ENCODE results near the gene C18orf63. TPM values are rescaled to one million over a fixed set of nuclear protein-coding genes. Genes with fewer than 3 reads are reported as not detected.
A peak's percentile ranks its signal among the peaks of the same experiment; 100 is the strongest.

C18orf63 gene
- total and polyA plus RNA-seq, 2 experiments from 2014 or later = not detected

DNA sequence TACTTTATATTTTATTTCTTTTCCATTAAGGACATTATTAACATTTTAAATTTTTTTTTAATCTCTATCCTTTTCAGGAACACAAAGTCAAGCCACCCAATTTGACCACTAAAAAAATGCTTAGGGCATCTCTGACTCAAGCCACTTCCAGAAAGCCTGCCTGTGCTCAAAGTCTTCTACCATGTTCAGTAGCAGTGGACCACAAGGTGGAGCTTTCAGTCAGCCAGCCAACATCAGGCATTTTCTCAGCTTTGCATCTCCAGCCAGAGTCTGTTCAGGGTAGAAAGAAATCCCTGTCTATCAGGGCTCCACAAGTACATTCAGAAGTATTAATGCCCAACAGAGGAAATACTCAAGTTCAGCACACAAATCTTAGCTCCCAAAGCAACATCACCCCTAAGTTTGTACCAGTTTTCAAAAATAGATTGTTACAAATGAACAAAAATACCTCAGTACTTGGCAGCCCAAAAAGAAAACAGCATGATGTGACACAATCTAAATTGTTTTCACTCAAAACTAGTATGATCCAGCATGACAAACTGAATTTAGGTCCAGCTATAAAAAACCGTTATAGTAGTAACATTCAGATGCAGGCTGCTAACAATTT lies 37.6 kb downstream of the C18orf63 start:
- H3K27me3 ChIP-seq (ENCODE audit: insufficient read depth) = no peaks in the 10 kb centered on the region
- H3K4me3 Mint-ChIP-seq = no peak overlapping the region
- DNase-seq (ENCODE audit: low spot score) = peak; percentile 74
- no peaks in the 10 kb centered on the region; the same call in 2 of the 3 replicates for H3K9me3 Mint-ChIP-seq
- no peak overlapping the region for H2AFZ ChIP-seq
- ATAC-seq = peak; percentile 93
- no peak overlapping the region for H3K27ac Mint-ChIP-seq
- no peaks in the 10 kb centered on the region for H3K27me3 Mint-ChIP-seq (ENCODE audit: insufficient read depth, low read depth, poor library complexity)
- H3K9me2 ChIP-seq (ENCODE audit: insufficient read depth) = no peaks in the 10 kb centered on the region
- no peaks in the 10 kb centered on the region for H4K20me1 ChIP-seq (replicated peaks; ENCODE audit: insufficient read depth)
- no peak for TF ChIP-seq POLR2AphosphoS5 (IDR thresholded peaks at IDR 0.05; ENCODE audit: low read depth)
- TF ChIP-seq JUNB (IDR thresholded peaks at IDR 0.05; ENCODE audit: unreplicated experiment) = no peak
- no peak for TF ChIP-seq EZH2 (IDR thresholded peaks at IDR 0.05; ENCODE audit: low read depth, unreplicated experiment)
- peak; percentile 66 to 90 for TF ChIP-seq CTCF (conservative IDR thresholded peaks at IDR 0.05; ENCODE audit: low read depth in 2 of 2)
- no peaks in the 10 kb centered on the region for H3K79me2 ChIP-seq (replicated peaks; ENCODE audit: insufficient read depth)
- H3K4me1 ChIP-seq (ENCODE audit: insufficient read depth) = no peaks in the 10 kb centered on the region
- no peaks in the 10 kb centered on the region for H3F3A ChIP-seq (replicated peaks; ENCODE audit: low read depth)
- H3K27ac ChIP-seq (ENCODE audit: low read depth) = no peak overlapping the region
- no peaks in the 10 kb centered on the region for H3K36me3 ChIP-seq (ENCODE audit: insufficient read depth)
- H3K4me2 ChIP-seq = no peak overlapping the region
- H3K4me1 Mint-ChIP-seq = peaks cover 3% of the 10 kb centered on the region; the same call in 2 of the 3 replicates
- no peaks in the 10 kb centered on the region for H3K36me3 Mint-ChIP-seq (ENCODE audit: low read depth)
- H3K4me3 ChIP-seq = no peak overlapping the region

- ATAC-seq = no peak
- TF ChIP-seq JUNB (IDR thresholded peaks at IDR 0.05; ENCODE audit: unreplicated experiment) (no peak), EZH2phosphoT487 (IDR thresholded peaks at IDR 0.05; ENCODE audit: unreplicated experiment) (no peak)
These were observed 41.3 kb downstream of the C18orf63 start for GRCh38 chr18:74356959-74357358.

DNA sequence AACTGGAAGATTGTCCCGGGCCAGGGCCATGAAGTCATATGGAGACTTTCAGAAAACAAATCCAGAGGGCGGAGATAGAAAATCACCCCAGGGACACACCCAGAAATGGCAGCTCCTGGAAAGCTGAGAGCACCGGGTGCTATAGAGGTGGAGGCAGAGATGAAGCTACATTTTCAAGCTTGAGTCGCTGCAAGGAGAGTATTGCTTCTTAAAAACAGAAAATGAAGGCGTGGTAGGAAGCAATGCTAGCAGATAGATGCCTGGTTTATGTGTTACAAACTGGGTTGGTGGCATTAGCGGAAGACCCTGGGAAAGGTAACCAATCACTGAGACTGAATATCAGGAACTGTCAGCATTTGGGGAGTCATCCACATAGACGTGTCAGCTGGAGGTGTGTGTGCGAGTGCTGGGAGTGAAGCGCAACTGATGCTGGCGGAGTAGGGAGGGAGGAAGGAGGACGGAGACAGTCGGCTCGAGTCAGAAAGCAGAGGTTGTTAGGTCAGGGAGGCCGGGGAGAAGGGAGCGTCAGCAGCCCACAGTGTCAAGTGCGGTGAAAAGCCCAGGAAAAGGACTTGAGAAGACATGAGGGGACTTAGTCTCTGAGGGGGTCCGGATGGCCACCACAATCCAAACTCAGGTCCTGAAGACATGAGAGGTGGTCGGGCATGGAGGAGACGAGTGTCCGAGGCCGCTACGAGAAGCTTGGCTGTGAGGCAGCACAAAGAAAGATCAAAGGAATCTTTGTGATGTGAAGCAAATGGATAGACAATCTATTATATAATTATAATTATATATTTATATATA lies 45.4 kb downstream of the C18orf63 start:
- Mint-ChIP-seq H3K27ac (no peak overlapping the region), H3K9me3 (no peaks in the 10 kb centered on the region; the same call in 2 of the 3 replicates), H3K4me1 (no peaks in the 10 kb centered on the region), H3K4me3 (no peak overlapping the region), H3K27me3 (ENCODE audit: insufficient read depth, low read depth, poor library complexity) (peaks cover 6% of the 10 kb centered on the region), H3K36me3 (ENCODE audit: low read depth) (no peaks in the 10 kb centered on the region)
- no peaks in the 10 kb centered on the region for H3K36me3 ChIP-seq (ENCODE audit: insufficient read depth)
- H3K9me2 ChIP-seq (ENCODE audit: insufficient read depth) = no peaks in the 10 kb centered on the region
- H3K27ac ChIP-seq (ENCODE audit: low read depth) = no peak overlapping the region
- no peaks in the 10 kb centered on the region for H3F3A ChIP-seq (replicated peaks; ENCODE audit: low read depth)
- H3K4me2 ChIP-seq = no peak overlapping the region
- no peaks in the 10 kb centered on the region for H3K27me3 ChIP-seq (ENCODE audit: insufficient read depth)
- peak; percentile 22 for DNase-seq (ENCODE audit: low spot score)
- H4K20me1 ChIP-seq (replicated peaks; ENCODE audit: insufficient read depth) = no peaks in the 10 kb centered on the region
- no peaks in the 10 kb centered on the region for H3K79me2 ChIP-seq (replicated peaks; ENCODE audit: insufficient read depth)
- no peak overlapping the region for H3K4me3 ChIP-seq
- H3K4me1 ChIP-seq (ENCODE audit: insufficient read depth) = no peaks in the 10 kb centered on the region
- peak overlapping the region; percentile 59 for H2AFZ ChIP-seq
- no peak; the same call in 2 of the 3 replicates for ATAC-seq
- no peak for TF ChIP-seq ZNF114 (CRISPR knock-in tag; IDR thresholded peaks at IDR 0.05)
- no peak for TF ChIP-seq ZNF331 (CRISPR knock-in tag; IDR thresholded peaks at IDR 0.05; ENCODE audit: low read depth)
- no peak for TF ChIP-seq EZH2phosphoT487 (IDR thresholded peaks at IDR 0.05; ENCODE audit: unreplicated experiment)
- no peak for TF ChIP-seq NANOG (IDR thresholded peaks at IDR 0.05; ENCODE audit: borderline replicate concordance)
- TF ChIP-seq, protein P1, sequence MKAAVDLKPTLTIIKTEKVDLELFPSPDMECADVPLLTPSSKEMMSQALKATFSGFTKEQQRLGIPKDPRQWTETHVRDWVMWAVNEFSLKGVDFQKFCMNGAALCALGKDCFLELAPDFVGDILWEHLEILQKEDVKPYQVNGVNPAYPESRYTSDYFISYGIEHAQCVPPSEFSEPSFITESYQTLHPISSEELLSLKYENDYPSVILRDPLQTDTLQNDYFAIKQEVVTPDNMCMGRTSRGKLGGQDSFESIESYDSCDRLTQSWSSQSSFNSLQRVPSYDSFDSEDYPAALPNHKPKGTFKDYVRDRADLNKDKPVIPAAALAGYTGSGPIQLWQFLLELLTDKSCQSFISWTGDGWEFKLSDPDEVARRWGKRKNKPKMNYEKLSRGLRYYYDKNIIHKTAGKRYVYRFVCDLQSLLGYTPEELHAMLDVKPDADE (IDR thresholded peaks at IDR 0.05) = no peak
- TF ChIP-seq POLR2AphosphoS5 (IDR thresholded peaks at IDR 0.05; ENCODE audit: low read depth) = no peak
- TF ChIP-seq EZH2 (IDR thresholded peaks at IDR 0.05; ENCODE audit: low read depth, unreplicated experiment) = no peak
- TF ChIP-seq REST (IDR thresholded peaks at IDR 0.05; ENCODE audit: unreplicated experiment) = no peak
- TF ChIP-seq CREB1 (CRISPR knock-in tag; IDR thresholded peaks at IDR 0.05; ENCODE audit: low read depth) = no peak

More at GRCh38 chr18:74356959-74357358, 41.3 kb downstream of the C18orf63 start:
- Mint-ChIP-seq H3K27ac (no peak overlapping the region), H3K4me1 (no peaks in the 10 kb centered on the region), H3K4me3 (no peak overlapping the region), H3K27me3 (ENCODE audit: insufficient read depth, low read depth, poor library complexity) (peaks cover 4% of the 10 kb centered on the region), H3K9me3 (no peaks in the 10 kb centered on the region; the same call in 2 of the 3 replicates), H3K36me3 (ENCODE audit: low read depth) (no peaks in the 10 kb centered on the region)
- H3K27me3 ChIP-seq (ENCODE audit: insufficient read depth) = no peaks in the 10 kb centered on the region
- no peak overlapping the region for H2AFZ ChIP-seq
- H3K4me3 ChIP-seq = no peak overlapping the region
- no peaks in the 10 kb centered on the region for H3K9me2 ChIP-seq (ENCODE audit: insufficient read depth)
- H3K4me1 ChIP-seq (ENCODE audit: insufficient read depth) = no peaks in the 10 kb centered on the region
- H3K4me2 ChIP-seq = no peak overlapping the region
- no peaks in the 10 kb centered on the region for H4K20me1 ChIP-seq (replicated peaks; ENCODE audit: insufficient read depth)
- H3K36me3 ChIP-seq (ENCODE audit: insufficient read depth) = no peaks in the 10 kb centered on the region
- H3K79me2 ChIP-seq (replicated peaks; ENCODE audit: insufficient read depth) = no peaks in the 10 kb centered on the region
- H3F3A ChIP-seq (replicated peaks; ENCODE audit: low read depth) = no peaks in the 10 kb centered on the region
- DNase-seq (ENCODE audit: low spot score) = no peak
- no peak overlapping the region for H3K27ac ChIP-seq (ENCODE audit: low read depth)
